ENCODE measurements around the gene FOXB2.

Gene FOXB2

GRCh38 chr9:77014597-77015263, 4.7 kb upstream of the FOXB2 start:
- in situ Hi-C loops (cut with MboI; ENCODE audit: low pct_unique_long_range_greater_than_20kb, low sequenced_read_pairs), result loop anchor here (25.0 kb wide), 1 partner anchor 148 kb away; no protein-coding TSS in a partner anchor
- no peak for DNase-seq

GRCh38 chr9:77015327-77016048, 4.0 kb upstream of the FOXB2 start:
- in situ Hi-C loops (cut with MboI; ENCODE audit: low pct_unique_long_range_greater_than_20kb, low sequenced_read_pairs), result loop anchor here (25.0 kb wide), 1 partner anchor 147 kb away; no protein-coding TSS in a partner anchor
- DNase-seq, result no peak

GRCh38 chr9:77016121-77016525, 3.3 kb upstream of the FOXB2 start:
- in situ Hi-C loops (cut with MboI; ENCODE audit: low pct_unique_long_range_greater_than_20kb, low sequenced_read_pairs), result loop anchor here (25.0 kb wide), 1 partner anchor 146 kb away; no protein-coding TSS in a partner anchor
- DNase-seq, result no peak

- in situ Hi-C loops (cut with MboI; ENCODE audit: low pct_unique_long_range_greater_than_20kb, low sequenced_read_pairs), result loop anchor here (25.0 kb wide), 1 partner anchor 145 kb away; no protein-coding TSS in a partner anchor
- no peak for DNase-seq
Measured at GRCh38 chr9:77016526-77017504, 2.6 kb upstream of the FOXB2 start.

GRCh38 chr9:77017505-77017894, 2.0 kb upstream of the FOXB2 start:
- in situ Hi-C loops (cut with MboI; ENCODE audit: low pct_unique_long_range_greater_than_20kb, low sequenced_read_pairs), result loop anchor here (25.0 kb wide), 1 partner anchor 145 kb away; no protein-coding TSS in a partner anchor
- no peak for DNase-seq

GRCh38 chr9:77018058-77018968, 1.1 kb upstream of the FOXB2 start:
- in situ Hi-C loops (cut with MboI; ENCODE audit: low pct_unique_long_range_greater_than_20kb, low sequenced_read_pairs), result loop anchor here (25.0 kb wide), 1 partner anchor 144 kb away; no protein-coding TSS in a partner anchor
- peak; percentile 24 for DNase-seq

- in situ Hi-C loops (cut with MboI; ENCODE audit: low pct_unique_long_range_greater_than_20kb, low sequenced_read_pairs), result loop anchor here (25.0 kb wide), 1 partner anchor 143 kb away; no protein-coding TSS in a partner anchor
- no peak for DNase-seq
Measured at GRCh38 chr9:77018969-77019235, 553 bp upstream of the FOXB2 start.

GRCh38 chr9:77019926-77020412, 514 bp downstream of the FOXB2 start:
- in situ Hi-C loops (cut with MboI; ENCODE audit: low pct_unique_long_range_greater_than_20kb, low sequenced_read_pairs), result loop anchor here (25.0 kb wide), 1 partner anchor 142 kb away; no protein-coding TSS in a partner anchor
- DNase-seq, result no peak

GRCh38 chr9:77020413-77021290, 1.2 kb downstream of the FOXB2 start:
- in situ Hi-C loops (cut with MboI; ENCODE audit: low pct_unique_long_range_greater_than_20kb, low sequenced_read_pairs), result loop anchor here (25.0 kb wide), 1 partner anchor 142 kb away; no protein-coding TSS in a partner anchor

GRCh38 chr9:77021291-77021894, 1.9 kb downstream of the FOXB2 start:
- in situ Hi-C loops (cut with MboI; ENCODE audit: low pct_unique_long_range_greater_than_20kb, low sequenced_read_pairs), result loop anchor here (25.0 kb wide), 1 partner anchor 141 kb away; no protein-coding TSS in a partner anchor
- no peak for DNase-seq

More at GRCh38 chr9:77020413-77021290, 1.2 kb downstream of the FOXB2 start:
- no peak for DNase-seq

GRCh38 chr9:77021922-77022782, 2.7 kb downstream of the FOXB2 start:
- in situ Hi-C loops (cut with MboI; ENCODE audit: low pct_unique_long_range_greater_than_20kb, low sequenced_read_pairs), result loop anchor here (25.0 kb wide), 1 partner anchor 140 kb away; no protein-coding TSS in a partner anchor
- DNase-seq, result no peak

GRCh38 chr9:77022783-77023440, 3.5 kb downstream of the FOXB2 start:
- no peak for DNase-seq
- in situ Hi-C loops (cut with MboI; ENCODE audit: low pct_unique_long_range_greater_than_20kb, low sequenced_read_pairs), result loop anchor here (25.0 kb wide), 1 partner anchor 139 kb away; no protein-coding TSS in a partner anchor

GRCh38 chr9:77023726-77024125, 4.3 kb downstream of the FOXB2 start:
- no peak for DNase-seq

GRCh38 chr9:77024776-77025545, 5.5 kb downstream of the FOXB2 start:
- in situ Hi-C loops (cut with MboI; ENCODE audit: low pct_unique_long_range_greater_than_20kb, low sequenced_read_pairs), result loop anchor here (25.0 kb wide), 1 partner anchor 137 kb away; no protein-coding TSS in a partner anchor
- DNase-seq, result no peak

More at GRCh38 chr9:77023726-77024125, 4.3 kb downstream of the FOXB2 start:
- in situ Hi-C loops (cut with MboI; ENCODE audit: low pct_unique_long_range_greater_than_20kb, low sequenced_read_pairs), result loop anchor here (25.0 kb wide), 1 partner anchor 139 kb away; no protein-coding TSS in a partner anchor
